Stimulated activated memory B cell treated with anti-CD40 and anti-IgM and Interleukin-4, amounts not matched to agents 10 μg/mL and 1 μg/mL and 100 μg/mL, for 72 hours (primary cell): ENCODE results near the gene FBXL17.
A peak's percentile ranks its signal among the peaks of the same experiment; 100 is the strongest.

ENCODE experiments used
- ATAC-seq: fragments of 150-1000 bp; cut with Tn5 transposase; 2 replicates; pipeline ENCODE4 v1.10.0; 2021
- H3K27ac Mint-ChIP-seq: one replicate; pipeline ENCODE4 v1.8.0; 2022; ENCODE audit warnings: mild to moderate bottlenecking, mixed read lengths
- H3K27me3 Mint-ChIP-seq: one replicate; pipeline ENCODE4 v1.8.0; 2022; ENCODE audit warnings: mixed read lengths
- H3K36me3 Mint-ChIP-seq: one replicate; pipeline ENCODE4 v1.8.0; 2022; ENCODE audit warnings: mixed read lengths
- H3K4me1 Mint-ChIP-seq: one replicate; pipeline ENCODE4 v1.8.0; 2022; ENCODE audit warnings: mixed read lengths
- H3K4me3 Mint-ChIP-seq: one replicate; pipeline ENCODE4 v1.8.0; 2022; ENCODE audit warnings: mild to moderate bottlenecking, moderate library complexity, mixed read lengths
- H3K9me3 Mint-ChIP-seq: one replicate; pipeline ENCODE4 v1.8.0; 2022; ENCODE audit warnings: mixed read lengths

FBXL17 gene

GRCh38 chr5:108382784-108383330, 959 bp upstream of the FBXL17 start:
- Mint-ChIP-seq H3K4me3 (peak overlapping the region; percentile 81), H3K27ac (peak overlapping the region; percentile 89), H3K27me3 (no peaks in the 10 kb centered on the region), H3K36me3 (peaks cover 8% of the 10 kb centered on the region), H3K9me3 (no peaks in the 10 kb centered on the region), H3K4me1 (peaks cover 42% of the 10 kb centered on the region)
- peak; percentile 20 for ATAC-seq

- ATAC-seq, result peak; percentile 82
- H3K36me3 Mint-ChIP-seq, result peaks cover 14% of the 10 kb centered on the region
- no peaks in the 10 kb centered on the region for H3K27me3 Mint-ChIP-seq
- peak overlapping the region; percentile 89 for H3K27ac Mint-ChIP-seq
- peaks cover 48% of the 10 kb centered on the region for H3K4me1 Mint-ChIP-seq
- peaks cover 3% of the 10 kb centered on the region for H3K9me3 Mint-ChIP-seq
- H3K4me3 Mint-ChIP-seq, result peak overlapping the region; percentile 81
Measured at GRCh38 chr5:108381350-108381953, 446 bp downstream of the FBXL17 start.

GRCh38 chr5:108380531-108381349, 1.2 kb downstream of the FBXL17 start:
- Mint-ChIP-seq H3K27ac (peak overlapping the region; percentile 89), H3K4me1 (peaks cover 48% of the 10 kb centered on the region), H3K9me3 (peaks cover 3% of the 10 kb centered on the region), H3K27me3 (no peaks in the 10 kb centered on the region), H3K4me3 (peak overlapping the region; percentile 91), H3K36me3 (peaks cover 18% of the 10 kb centered on the region)
- ATAC-seq, result peak; percentile 42

- Mint-ChIP-seq H3K27ac (peak overlapping the region; percentile 89), H3K36me3 (peaks cover 26% of the 10 kb centered on the region)
Measured at GRCh38 chr5:108379722-108380530, 2.0 kb downstream of the FBXL17 start.

GRCh38 chr5:108375768-108376167, 6.1 kb downstream of the FBXL17 start:
- H3K4me1 Mint-ChIP-seq, result peaks cover 52% of the 10 kb centered on the region
- peaks cover 52% of the 10 kb centered on the region for H3K36me3 Mint-ChIP-seq
- H3K27ac Mint-ChIP-seq, result no peak overlapping the region
- H3K4me3 Mint-ChIP-seq, result no peak overlapping the region
- no peak for ATAC-seq
- no peaks in the 10 kb centered on the region for H3K27me3 Mint-ChIP-seq
- peaks cover 21% of the 10 kb centered on the region for H3K9me3 Mint-ChIP-seq

More at GRCh38 chr5:108379722-108380530, 2.0 kb downstream of the FBXL17 start:
- ATAC-seq, result no peak
- Mint-ChIP-seq H3K9me3 (peaks cover 6% of the 10 kb centered on the region), H3K4me3 (peak overlapping the region; percentile 91), H3K27me3 (no peaks in the 10 kb centered on the region), H3K4me1 (peaks cover 48% of the 10 kb centered on the region)

GRCh38 chr5:108373426-108373825, 8.5 kb downstream of the FBXL17 start:
- H3K4me1 Mint-ChIP-seq, result peaks cover 46% of the 10 kb centered on the region
- no peaks in the 10 kb centered on the region for H3K27me3 Mint-ChIP-seq
- H3K27ac Mint-ChIP-seq, result no peak overlapping the region
- peaks cover 50% of the 10 kb centered on the region for H3K36me3 Mint-ChIP-seq
- H3K4me3 Mint-ChIP-seq, result no peak overlapping the region
- H3K9me3 Mint-ChIP-seq, result peaks cover 21% of the 10 kb centered on the region
- ATAC-seq, result no peak

- H3K4me1 Mint-ChIP-seq, result peaks cover 39% of the 10 kb centered on the region
- H3K27me3 Mint-ChIP-seq, result no peaks in the 10 kb centered on the region
- ATAC-seq, result no peak
- H3K36me3 Mint-ChIP-seq, result peaks cover 48% of the 10 kb centered on the region
- no peak overlapping the region for H3K4me3 Mint-ChIP-seq
- peaks cover 20% of the 10 kb centered on the region for H3K9me3 Mint-ChIP-seq
- no peak overlapping the region for H3K27ac Mint-ChIP-seq
Measured at GRCh38 chr5:108372369-108372768, 9.5 kb downstream of the FBXL17 start.

GRCh38 chr5:108371263-108371662, 10.6 kb downstream of the FBXL17 start:
- H3K9me3 Mint-ChIP-seq, result peaks cover 17% of the 10 kb centered on the region
- peaks cover 35% of the 10 kb centered on the region for H3K4me1 Mint-ChIP-seq
- no peak overlapping the region for H3K27ac Mint-ChIP-seq
- peaks cover 45% of the 10 kb centered on the region for H3K36me3 Mint-ChIP-seq
- ATAC-seq, result no peak
- H3K4me3 Mint-ChIP-seq, result no peak overlapping the region
- no peaks in the 10 kb centered on the region for H3K27me3 Mint-ChIP-seq

GRCh38 chr5:108369167-108369566, 12.7 kb downstream of the FBXL17 start:
- Mint-ChIP-seq H3K27ac (no peak overlapping the region), H3K4me1 (peaks cover 23% of the 10 kb centered on the region)
- no peak for ATAC-seq

GRCh38 chr5:108367679-108368334, 14.1 kb downstream of the FBXL17 start:
- ATAC-seq, result no peak
- H3K36me3 Mint-ChIP-seq, result peaks cover 16% of the 10 kb centered on the region
- peaks cover 4% of the 10 kb centered on the region for H3K9me3 Mint-ChIP-seq
- H3K4me3 Mint-ChIP-seq, result no peak overlapping the region
- H3K27me3 Mint-ChIP-seq, result no peaks in the 10 kb centered on the region
- H3K4me1 Mint-ChIP-seq, result peaks cover 23% of the 10 kb centered on the region
- H3K27ac Mint-ChIP-seq, result no peak overlapping the region

More at GRCh38 chr5:108369167-108369566, 12.7 kb downstream of the FBXL17 start:
- Mint-ChIP-seq H3K27me3 (no peaks in the 10 kb centered on the region), H3K4me3 (no peak overlapping the region), H3K9me3 (peaks cover 8% of the 10 kb centered on the region), H3K36me3 (peaks cover 25% of the 10 kb centered on the region)

- peaks cover 14% of the 10 kb centered on the region for H3K4me1 Mint-ChIP-seq
- no peak overlapping the region for H3K4me3 Mint-ChIP-seq
- ATAC-seq, result no peak
- no peaks in the 10 kb centered on the region for H3K27me3 Mint-ChIP-seq
- H3K9me3 Mint-ChIP-seq, result no peaks in the 10 kb centered on the region
- peaks cover 11% of the 10 kb centered on the region for H3K36me3 Mint-ChIP-seq
- no peak overlapping the region for H3K27ac Mint-ChIP-seq
Measured at GRCh38 chr5:108366500-108366899, 15.4 kb downstream of the FBXL17 start.

GRCh38 chr5:108361771-108362170, 20.1 kb downstream of the FBXL17 start:
- Mint-ChIP-seq H3K27ac (no peak overlapping the region), H3K4me3 (no peak overlapping the region)

GRCh38 chr5:108361239-108361638, 20.7 kb downstream of the FBXL17 start:
- no peaks in the 10 kb centered on the region for H3K27me3 Mint-ChIP-seq
- no peak for ATAC-seq
- no peak overlapping the region for H3K4me3 Mint-ChIP-seq
- H3K9me3 Mint-ChIP-seq, result no peaks in the 10 kb centered on the region
- H3K4me1 Mint-ChIP-seq, result peaks cover 14% of the 10 kb centered on the region
- H3K36me3 Mint-ChIP-seq, result peaks cover 21% of the 10 kb centered on the region
- no peak overlapping the region for H3K27ac Mint-ChIP-seq

More at GRCh38 chr5:108361771-108362170, 20.1 kb downstream of the FBXL17 start:
- Mint-ChIP-seq H3K36me3 (peaks cover 19% of the 10 kb centered on the region), H3K4me1 (peaks cover 14% of the 10 kb centered on the region), H3K9me3 (no peaks in the 10 kb centered on the region), H3K27me3 (no peaks in the 10 kb centered on the region)
- no peak for ATAC-seq

- ATAC-seq, result no peak
- Mint-ChIP-seq H3K9me3 (no peaks in the 10 kb centered on the region), H3K4me1 (peaks cover 14% of the 10 kb centered on the region), H3K27ac (no peak overlapping the region), H3K27me3 (no peaks in the 10 kb centered on the region), H3K36me3 (peaks cover 26% of the 10 kb centered on the region), H3K4me3 (no peak overlapping the region)
Measured at GRCh38 chr5:108360280-108360679, 21.6 kb downstream of the FBXL17 start.
